HG03139 (cell line): ENCODE measurements around the gene CTNNA2.

Experiments
- ATAC-seq: cut with Tn5 transposase; IDR thresholded peaks from one replicate; pipeline ENCODE4 v1.9.1; 2021; ENCODE audit not compliant: unreplicated experiment

The CTNNA2 gene

DNA sequence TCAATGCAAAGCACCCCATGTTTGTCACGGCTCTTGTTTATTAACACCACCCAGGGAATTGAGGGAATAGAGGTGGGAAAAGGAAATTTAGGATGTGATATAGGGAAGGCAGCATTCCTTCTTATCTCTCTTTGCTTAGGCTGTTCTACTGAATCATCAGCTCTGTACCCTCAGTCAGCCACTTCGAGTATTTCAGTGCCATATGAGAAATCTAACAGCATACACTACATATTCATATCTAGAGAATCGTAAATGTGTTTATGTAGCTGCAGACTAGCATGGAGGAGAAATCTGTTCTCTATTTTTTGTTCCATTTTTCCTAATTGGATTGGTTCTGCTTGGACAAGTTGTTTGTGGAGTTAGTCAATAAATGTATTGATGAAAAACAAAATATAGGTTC, 187.8 kb downstream of the CTNNA2 start:
- ATAC-seq = no peak

DNA sequence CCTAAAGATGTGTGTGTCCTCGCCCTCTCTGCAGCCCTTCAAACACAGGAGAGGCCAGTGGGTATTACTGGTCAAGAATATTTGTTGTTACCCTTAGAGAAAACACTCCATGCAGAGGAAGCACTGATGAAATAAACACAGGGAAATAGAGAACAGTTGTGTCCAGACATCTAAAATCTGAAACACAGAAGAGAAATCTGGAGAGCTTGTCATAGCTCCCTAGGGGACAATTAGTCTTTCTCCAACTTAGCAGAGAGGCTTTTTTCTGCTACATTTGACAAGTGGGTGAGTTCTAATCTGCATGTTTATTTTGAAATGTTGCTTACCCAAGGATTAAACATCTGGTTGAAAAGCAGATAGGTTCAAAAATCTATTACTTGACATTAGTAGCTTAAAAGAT, 190.1 kb downstream of the CTNNA2 start:
- no peak for ATAC-seq

DNA sequence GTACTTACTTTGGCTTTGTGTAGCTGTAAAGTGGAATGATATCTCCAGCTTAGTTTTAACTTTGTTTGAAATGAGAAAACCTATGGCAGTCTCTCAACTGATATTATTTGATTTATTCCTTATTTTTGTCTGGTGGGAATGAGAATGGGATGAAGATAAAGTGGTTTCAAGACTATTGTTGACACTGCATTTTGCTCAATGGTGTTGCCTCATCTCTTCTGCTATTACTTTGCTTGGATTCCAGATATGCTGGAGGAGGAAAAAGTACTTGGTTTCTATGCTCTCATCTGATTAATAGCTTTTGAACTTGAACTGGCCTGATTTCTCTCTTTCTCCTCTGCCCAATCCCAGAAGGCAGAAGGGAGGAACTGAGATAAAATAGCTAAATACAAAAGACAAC, 198.2 kb downstream of the CTNNA2 start:
- no peak for ATAC-seq

DNA sequence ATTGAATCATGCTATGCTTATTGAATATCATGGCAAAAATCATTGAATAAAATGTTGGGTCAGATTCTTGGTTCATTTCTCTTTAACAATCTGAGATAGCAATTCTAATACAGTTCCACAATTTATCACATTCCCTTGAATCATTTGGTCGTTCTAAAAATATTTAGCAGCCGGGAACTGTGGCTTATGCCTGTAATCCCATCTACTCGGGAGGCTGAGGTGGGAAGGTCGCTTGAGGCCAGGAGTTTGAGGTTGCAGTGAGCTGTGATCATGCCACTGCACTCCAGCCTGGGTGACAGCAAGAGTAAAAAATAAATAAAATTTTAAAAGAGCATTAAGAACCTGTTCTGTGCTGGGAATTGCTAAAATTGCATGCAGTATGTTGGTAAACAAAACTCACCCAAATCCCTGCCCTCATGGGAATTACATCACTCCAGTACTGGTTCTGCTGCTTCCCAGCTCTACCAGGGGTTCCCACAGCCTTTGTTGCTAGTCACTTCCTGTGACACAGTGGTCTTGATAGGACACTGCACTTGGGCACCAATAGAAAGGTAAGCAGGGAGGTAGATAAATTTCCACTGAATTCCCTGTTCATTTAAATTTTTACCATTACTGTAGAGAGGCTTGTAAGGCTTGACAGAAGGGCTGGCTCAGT, 200.4 kb downstream of the CTNNA2 start:
- ATAC-seq = no peak

DNA sequence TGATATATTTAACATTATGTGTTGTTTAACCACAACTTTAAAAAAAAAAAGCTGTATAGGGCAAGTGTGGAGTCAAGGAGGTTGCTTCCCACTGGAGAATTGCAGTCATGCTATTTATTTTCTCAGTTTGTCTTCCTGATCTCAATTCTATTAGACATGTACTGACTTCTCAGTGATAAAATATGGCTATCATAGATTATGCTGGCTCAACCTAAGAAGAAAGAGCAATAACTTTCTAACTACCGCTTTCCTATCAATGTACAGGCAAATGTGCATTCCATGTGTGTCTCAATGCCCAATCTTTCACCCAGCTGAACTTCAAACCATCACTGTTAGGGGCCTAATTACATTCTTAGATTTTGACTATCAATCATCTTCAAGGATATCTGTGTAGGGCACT, 201.4 kb downstream of the CTNNA2 start:
- no peak for ATAC-seq

DNA sequence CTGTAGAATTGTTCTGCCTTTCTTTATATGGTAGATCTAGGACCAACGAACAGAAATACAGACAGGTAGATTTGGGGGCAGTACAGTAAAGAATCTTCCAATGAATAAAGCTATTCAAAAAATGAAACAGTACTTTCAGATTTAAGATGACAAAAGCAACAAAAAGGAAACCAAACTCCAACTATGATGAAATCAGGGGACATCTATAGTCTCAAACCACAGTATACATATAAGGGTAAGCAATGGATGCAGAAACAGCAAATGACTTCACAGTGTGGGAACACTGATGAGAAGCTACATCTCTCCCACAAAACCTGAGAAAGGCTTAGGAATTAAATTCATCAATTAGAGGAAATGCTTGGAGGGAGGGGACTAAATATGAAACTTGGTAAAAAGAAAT, 202.5 kb downstream of the CTNNA2 start:
- no peak for ATAC-seq

DNA sequence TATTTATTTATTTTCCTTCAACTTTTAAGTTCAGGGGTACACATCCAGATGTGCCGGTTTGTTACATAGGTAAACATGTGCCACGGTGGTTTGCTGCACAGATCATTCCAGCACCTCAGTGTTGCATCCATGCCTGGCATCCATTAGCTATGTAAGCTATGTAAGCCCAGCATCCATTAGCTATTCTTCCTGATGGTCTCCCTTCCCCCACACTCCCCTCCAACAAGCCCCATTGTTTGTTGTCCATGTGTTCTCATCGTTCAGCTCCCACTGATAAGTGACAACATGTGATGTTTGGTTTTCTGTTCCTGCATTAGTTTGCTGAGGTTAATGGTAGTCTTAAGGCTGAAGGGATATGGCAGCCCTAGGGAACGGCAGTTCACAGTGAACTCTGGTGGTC, 203.4 kb downstream of the CTNNA2 start:
- no peak for ATAC-seq

DNA sequence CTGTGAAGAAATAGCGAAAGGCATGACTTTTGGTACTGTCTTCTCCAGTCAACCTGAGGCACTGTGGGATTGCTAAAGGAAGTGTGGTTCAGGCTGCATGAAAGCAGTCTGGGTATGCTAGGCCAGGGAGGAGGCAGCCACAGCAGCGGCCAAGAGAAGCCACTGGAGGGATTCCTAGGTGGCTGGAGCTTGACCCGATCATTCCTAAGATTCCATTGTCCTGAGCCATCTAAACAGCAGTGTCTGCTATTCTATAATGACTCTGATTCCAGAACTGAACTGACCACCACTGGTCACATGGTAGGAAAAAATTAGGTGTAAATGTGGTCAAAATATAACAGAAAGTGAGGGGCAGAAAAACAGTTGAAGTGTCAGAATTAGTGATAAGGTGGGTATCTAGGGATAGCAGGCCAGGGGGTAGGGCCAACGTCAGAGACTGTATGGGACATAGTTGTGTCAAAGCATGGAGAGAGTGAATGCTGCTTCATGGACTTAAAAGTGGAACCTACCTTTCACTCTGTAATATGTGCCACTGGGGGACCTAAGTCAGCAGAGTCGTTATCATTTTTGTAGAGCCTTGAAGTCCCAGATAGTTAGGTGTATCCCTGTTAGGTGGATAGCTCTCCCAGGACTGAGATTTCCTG, 204.6 kb downstream of the CTNNA2 start:
- no peak for ATAC-seq

DNA sequence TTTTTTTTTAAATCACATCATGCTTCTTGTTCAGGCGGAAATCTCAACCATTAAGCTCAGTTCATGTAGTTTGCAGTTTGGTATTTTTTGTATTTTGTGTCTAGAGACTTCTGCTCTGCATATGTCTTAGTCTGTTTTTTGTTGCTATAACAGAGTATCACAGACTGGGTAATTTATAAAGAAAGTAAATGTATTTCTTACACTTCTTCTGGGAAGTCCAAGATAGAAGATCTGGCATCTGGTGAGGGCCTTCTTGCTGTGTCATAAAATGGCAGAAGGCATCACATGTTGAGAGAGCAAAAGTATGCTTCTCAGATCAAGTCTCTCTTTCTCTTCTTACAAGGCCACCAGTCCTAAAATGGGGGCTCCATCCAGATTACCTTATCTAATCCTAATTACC, 208.2 kb downstream of the CTNNA2 start:
- no peak for ATAC-seq

DNA sequence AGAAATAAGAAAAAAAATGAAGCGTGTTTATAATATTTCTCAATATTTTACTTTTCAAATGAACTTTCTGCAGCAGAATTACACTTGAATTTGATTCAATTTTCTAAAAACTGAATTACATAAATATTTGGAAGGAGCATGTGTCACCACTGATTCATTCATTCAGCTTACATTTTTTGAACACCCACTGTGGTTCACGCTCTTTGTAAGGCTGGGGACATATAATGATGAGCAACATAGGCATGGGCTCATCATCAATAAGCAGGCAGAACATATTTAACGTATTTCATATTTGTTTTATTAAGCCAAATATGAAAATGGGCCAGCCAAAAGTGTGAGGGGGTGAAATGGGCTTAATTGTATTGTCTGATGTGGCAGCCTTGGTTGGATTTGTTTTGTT, 209.1 kb downstream of the CTNNA2 start:
- ATAC-seq = no peak

DNA sequence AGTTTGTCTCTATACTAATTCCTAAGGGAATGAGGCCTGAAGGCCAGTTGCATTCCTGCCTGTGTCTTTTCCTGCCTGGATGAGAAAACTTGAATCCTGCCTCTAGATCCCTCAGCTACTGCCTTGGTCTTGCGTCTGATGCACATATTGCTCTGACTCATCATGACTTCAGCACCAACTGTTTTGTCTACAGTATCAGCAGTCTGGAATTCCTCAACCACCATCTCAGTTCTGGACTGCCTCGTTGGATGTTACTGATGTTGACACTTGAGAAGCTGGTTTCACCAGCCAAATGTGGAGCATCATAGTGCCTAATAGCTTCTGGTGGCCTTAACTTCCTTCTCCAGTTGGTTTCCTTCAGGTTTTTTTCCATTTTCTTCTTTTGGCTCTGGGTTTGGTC, 211.0 kb downstream of the CTNNA2 start:
- no peak for ATAC-seq

DNA sequence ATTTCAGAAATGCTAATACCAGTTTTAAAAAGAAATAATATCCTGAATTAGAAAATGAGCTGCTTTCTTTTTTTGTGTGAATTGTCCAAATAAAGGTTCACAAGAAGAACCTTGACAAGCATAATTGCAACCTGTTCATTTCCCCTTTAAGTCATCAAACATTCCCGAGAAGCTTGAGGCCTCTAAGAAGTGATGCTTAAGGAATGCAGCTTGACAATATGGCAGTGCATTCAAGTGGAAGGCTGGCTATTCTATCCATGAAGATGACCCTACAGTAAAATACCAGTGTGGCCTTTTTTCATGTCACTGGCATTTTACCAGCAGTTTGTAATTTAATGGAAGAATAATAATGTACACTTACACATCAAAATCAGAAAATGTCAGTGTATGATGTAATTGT, 216.7 kb downstream of the CTNNA2 start:
- no peak for ATAC-seq

DNA sequence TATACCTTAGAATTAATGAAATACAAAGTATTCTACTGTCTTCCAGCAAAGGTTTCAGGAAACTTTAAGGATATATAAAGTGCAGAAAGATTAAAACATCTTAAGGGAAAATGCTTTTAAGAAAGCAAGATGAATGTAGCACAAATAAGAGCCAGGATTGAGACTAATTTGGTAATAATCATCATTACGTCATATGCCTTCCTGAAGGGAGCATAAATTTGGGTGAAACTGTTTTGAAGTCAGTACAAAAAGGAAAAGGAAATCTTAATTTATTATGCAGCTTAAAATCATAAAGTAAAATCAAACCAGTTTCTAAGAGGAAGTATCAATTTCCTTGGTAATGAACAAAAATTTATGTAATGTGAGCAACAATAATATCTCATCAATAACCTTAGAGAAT, 221.7 kb downstream of the CTNNA2 start:
- no peak for ATAC-seq

DNA sequence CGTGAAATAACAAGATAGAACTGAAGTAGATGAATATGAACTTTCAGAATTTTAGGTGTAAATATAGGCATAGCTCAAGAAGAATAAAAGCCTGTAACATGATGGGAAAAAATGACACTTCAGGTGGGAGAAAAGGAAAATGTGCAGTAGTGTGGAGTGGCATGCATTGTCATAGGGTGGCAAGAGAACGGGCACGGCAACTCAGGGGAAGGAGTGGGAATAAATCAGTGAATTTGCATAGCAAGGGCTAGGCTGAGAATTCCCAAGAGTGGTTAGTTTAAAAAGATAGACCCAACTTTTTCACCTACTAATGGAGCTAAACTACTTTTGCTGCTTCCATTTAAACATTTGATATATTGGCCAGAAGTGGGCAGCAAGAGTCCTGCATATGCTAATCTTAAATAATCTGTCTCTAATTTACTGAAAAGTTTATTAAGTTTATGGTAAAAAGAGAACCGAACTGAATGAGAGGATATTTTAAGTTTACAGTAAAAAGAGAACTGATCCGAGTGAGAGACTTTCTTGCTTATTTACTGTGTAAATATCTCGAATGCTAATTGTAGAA, 228.1 kb downstream of the CTNNA2 start:
- no peak for ATAC-seq

DNA sequence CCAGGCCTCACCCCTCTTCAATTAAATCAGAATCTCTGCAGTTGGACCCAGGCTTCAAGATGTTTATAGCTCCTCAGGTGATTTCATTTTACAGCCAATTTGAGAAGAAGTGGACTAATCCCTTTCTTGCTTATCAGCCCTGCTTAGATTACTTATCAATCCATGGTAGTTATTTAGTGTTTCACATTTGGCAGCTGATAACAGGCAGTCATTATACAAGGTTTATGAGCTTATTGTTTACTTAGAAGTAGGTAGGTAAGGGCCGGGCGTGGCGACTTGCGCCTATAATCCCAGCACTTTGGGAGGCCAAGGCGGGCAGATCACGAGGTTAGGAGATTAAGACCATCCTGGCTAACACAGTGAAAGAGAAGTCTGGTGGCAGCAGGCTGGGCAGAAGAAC, 237.5 kb downstream of the CTNNA2 start:
- ATAC-seq = no peak

DNA sequence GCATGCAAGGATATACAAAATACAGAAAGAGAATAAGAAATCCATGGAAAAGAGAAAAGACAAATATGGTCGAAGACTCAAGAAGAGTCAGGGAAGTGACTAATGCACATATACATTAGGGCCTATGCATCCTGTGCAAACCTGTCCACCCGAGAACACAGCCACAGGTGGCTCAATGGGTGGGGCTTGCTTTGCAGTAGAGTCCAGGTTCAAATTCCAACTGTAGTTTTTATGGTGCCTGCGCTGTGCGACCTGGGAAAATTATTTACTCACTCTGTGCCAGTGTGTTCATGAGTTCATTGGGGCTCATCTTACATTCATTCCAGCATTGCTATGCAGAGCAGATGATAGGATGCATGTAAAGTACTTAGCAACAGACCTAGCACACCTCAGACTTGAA, 244.7 kb downstream of the CTNNA2 start:
- ATAC-seq = no peak

DNA sequence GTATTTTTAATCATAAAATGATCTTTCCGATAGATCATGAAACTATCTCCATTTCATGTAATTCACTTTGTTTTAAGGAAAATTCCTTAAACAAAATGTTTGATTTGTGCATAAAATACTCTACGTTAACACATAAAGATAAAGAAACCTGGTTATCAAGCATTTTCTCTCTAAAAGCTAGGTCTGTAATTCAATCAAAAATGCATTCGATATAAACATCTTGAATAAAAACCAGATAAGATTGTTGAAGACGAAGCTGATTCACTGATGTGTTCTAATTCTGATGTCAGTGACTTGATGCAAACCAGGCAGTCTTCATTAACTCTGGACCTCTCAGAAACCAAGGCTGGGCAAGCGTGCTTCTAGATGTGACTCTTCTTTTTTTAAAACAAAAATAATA, 245.2 kb downstream of the CTNNA2 start:
- ATAC-seq = no peak

DNA sequence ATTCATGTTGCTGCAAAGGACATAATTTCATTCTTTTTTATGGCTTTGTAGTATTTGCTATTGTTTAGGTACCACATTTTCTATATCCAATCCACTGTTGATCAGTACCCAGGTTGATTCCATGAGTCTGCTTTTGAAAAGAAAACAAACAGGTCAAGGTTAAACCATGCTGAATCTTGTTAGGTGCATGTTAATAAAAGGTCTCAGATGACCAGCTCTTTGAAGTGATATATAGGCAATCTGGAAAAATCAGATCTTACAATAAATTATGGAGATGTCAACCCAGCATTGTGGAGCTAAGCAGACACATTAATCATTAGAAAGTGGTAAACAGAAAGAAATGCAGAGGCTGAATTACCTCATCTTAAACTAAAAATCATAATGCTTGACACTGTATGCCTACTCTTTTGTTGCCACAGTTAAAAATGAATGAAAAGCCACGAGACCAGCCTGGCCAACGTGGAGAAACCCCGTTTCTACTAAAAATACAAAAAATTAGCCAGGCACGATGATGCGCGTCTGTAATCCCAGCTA, 246.0 kb downstream of the CTNNA2 start:
- ATAC-seq = no peak

DNA sequence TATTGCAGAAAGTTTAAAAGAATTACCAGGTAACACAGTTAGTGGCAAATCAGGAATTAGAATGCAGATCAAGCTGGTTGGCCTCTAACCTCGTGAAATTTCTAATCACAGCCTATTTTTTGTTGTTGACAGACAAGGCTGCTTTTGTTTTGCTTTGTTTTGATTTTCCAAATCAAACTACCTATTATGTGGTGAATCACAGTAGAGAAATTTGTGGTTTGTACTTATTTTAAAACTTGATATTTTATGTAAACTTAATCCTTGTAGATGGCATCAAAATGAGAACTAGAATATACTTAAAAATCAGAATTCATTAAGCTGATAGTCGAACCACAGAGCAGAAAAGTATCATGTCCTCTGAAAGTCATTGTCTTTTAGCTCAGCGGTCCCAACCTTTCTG, 258.1 kb downstream of the CTNNA2 start:
- no peak for ATAC-seq

DNA sequence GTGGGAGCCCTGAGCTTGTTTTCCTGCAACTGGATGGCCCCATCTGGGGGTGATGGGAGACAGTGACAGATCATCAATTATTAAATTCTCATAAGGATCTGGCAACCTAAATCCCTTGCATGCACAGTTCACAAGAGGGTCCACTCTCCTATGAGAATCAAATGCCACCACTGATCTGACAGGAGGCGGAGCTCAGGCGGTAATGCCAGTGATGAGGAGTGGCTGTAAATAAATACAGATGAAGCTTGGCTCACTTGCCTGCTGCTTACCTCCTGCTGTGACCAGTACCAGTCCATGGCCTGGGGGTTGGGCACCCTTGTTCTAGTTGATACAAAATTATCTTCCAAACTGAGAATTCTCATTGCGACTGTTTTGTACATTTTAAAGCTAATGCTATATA, 258.6 kb downstream of the CTNNA2 start:
- no peak for ATAC-seq

DNA sequence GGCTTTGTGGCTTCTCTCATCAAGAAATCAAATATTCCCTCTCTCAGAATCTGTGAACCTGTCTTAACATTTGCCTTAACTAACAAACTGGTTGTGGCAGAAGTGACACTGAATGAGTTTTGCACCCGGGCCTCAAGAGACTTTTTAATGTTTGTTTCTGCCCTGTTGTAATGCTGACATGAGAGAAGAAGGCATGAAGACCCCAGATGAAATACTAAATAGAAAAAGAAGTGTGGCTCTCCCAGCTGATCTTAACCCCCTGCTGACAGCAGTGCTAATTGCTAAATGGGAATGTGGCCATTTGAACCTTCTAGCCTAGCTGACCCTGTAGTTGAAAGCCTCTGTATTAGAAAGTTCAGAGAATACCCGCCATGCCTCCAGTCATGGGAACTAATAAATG, 261.2 kb downstream of the CTNNA2 start:
- ATAC-seq = no peak

DNA sequence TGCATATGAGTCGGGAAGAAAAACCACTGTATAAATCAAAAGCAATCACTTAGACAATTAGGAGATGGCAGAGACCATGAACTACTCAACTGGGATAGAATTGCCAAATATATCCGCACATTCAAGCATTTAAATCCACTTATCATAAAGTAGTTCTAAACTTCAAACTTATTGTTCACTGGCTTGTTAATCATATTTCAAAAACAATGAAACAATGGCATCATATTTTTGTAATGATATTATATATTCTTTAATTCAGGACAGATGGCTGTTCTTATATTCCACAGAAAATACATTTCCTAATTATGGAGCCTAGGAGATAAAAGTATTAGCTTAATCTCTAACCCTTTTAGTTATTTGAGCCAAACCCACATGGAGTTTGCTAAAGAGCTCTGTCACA, 263.6 kb downstream of the CTNNA2 start:
- no peak for ATAC-seq

DNA sequence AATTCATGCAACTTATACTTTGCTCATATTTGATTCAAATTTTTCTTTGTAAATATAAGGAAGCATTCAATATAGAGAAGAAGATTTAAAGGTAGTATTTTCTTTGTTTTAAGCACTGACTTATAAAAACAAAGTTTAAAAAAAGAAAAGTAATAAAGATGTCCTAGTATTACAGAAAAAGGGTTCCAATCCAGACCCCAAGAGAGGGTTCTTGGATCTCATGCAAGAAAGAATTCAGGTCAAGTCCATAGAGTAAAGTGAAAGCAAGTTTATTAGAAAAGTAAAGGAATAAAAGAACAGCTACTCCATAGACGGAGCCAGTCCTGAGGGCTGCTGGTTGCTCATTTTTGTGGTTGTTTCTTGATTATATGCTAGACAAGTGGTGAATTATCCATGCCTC, 267.9 kb downstream of the CTNNA2 start:
- ATAC-seq = no peak
